ENCODE measurements around the gene SCYGR8.

Gene SCYGR8

GRCh38 chr2:227783404-227784138 lies 37.9 kb downstream of the SCYGR8 start:
- H3K9ac ChIP-seq: no peak overlapping the region
- no peaks in the 10 kb centered on the region for H3K9me3 ChIP-seq (ENCODE audit: control insufficient read depth, low read length)
- TF ChIP-seq, protein P1, sequence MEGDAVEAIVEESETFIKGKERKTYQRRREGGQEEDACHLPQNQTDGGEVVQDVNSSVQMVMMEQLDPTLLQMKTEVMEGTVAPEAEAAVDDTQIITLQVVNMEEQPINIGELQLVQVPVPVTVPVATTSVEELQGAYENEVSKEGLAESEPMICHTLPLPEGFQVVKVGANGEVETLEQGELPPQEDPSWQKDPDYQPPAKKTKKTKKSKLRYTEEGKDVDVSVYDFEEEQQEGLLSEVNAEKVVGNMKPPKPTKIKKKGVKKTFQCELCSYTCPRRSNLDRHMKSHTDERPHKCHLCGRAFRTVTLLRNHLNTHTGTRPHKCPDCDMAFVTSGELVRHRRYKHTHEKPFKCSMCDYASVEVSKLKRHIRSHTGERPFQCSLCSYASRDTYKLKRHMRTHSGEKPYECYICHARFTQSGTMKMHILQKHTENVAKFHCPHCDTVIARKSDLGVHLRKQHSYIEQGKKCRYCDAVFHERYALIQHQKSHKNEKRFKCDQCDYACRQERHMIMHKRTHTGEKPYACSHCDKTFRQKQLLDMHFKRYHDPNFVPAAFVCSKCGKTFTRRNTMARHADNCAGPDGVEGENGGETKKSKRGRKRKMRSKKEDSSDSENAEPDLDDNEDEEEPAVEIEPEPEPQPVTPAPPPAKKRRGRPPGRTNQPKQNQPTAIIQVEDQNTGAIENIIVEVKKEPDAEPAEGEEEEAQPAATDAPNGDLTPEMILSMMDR (IDR thresholded peaks at IDR 0.05): no peak
- H3K27ac ChIP-seq: no peak overlapping the region
- H3K4me2 ChIP-seq (ENCODE audit: low read length): no peak overlapping the region
- no peaks in the 10 kb centered on the region for H3K27me3 ChIP-seq (ENCODE audit: control insufficient read depth, insufficient read depth, low read length)
- no peaks in the 10 kb centered on the region for H3K36me3 ChIP-seq (ENCODE audit: control insufficient read depth, insufficient read depth, low read length)
- no peak overlapping the region for H3K4me3 ChIP-seq (ENCODE audit: low read depth, low read length)
- no peak overlapping the region for H2AFZ ChIP-seq
- H3K79me2 ChIP-seq: no peaks in the 10 kb centered on the region
- no peaks in the 10 kb centered on the region for H3K4me1 ChIP-seq

DNA sequence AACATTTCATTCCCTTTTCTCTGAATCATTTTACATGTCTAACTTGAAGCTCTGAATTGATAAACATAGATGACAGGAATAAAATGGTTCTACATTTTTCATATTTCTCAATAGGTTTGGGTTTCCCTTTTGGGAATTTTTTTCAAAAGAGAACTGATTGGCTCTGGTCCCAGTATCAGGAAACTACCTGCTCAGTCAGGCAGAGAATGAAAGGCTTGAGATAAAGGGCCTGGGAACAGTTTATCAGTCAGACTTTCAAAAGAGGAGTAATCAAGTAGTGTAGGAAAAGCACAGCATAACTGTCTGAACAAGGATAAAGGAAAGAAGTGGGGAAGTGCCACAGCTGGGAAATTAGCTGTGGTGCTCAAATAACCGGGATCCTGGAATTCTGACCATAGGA lies 39.6 kb downstream of the SCYGR8 start:
- Histone ChIP-seq H3K79me2 (no peaks in the 10 kb centered on the region), H3K4me1 (no peaks in the 10 kb centered on the region), H3K27me3 (ENCODE audit: control insufficient read depth, insufficient read depth, low read length) (no peaks in the 10 kb centered on the region), H3K4me2 (ENCODE audit: low read length) (no peak overlapping the region), H3K4me3 (ENCODE audit: low read depth, low read length) (no peak overlapping the region), H3K36me3 (ENCODE audit: control insufficient read depth, insufficient read depth, low read length) (no peaks in the 10 kb centered on the region), H2AFZ (no peak overlapping the region), H3K9me3 (ENCODE audit: control insufficient read depth, low read length) (no peaks in the 10 kb centered on the region), H3K9ac (no peak overlapping the region), H3K27ac (no peak overlapping the region)
- TF ChIP-seq, protein P1 (IDR thresholded peaks at IDR 0.05): no peak

- H3K27ac ChIP-seq: no peak overlapping the region
- H3K36me3 ChIP-seq (ENCODE audit: control insufficient read depth, insufficient read depth, low read length): no peaks in the 10 kb centered on the region
- H3K4me3 ChIP-seq (ENCODE audit: low read depth, low read length): no peak overlapping the region
- TF ChIP-seq, protein P1 (IDR thresholded peaks at IDR 0.05): no peak
- no peaks in the 10 kb centered on the region for H3K79me2 ChIP-seq
- no peak overlapping the region for H3K9ac ChIP-seq
- H3K4me1 ChIP-seq: no peaks in the 10 kb centered on the region
- no peak overlapping the region for H3K4me2 ChIP-seq (ENCODE audit: low read length)
- no peaks in the 10 kb centered on the region for H3K27me3 ChIP-seq (ENCODE audit: control insufficient read depth, insufficient read depth, low read length)
- H3K9me3 ChIP-seq (ENCODE audit: control insufficient read depth, low read length): no peaks in the 10 kb centered on the region
- no peak overlapping the region for H2AFZ ChIP-seq
Observed at GRCh38 chr2:227788561-227789018, 42.9 kb downstream of the SCYGR8 start.

DNA sequence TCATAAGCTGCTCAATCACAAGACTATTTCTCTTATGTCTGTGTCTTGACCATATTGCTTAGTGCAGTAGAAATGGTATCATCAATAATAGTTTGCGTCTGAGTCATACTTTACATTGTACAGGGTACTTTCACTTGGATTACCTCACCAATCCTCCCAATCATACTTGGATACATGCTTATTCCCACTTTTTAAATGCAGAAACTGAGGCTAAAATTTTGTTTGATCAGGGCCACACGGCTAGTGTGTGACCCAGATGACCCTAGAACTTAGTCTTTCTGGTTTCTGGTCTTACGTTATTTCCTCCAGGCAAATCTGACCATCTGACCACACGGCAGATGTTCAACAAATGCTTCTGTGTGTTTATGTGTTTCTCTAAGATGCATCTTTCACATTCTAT lies 44.1 kb downstream of the SCYGR8 start:
- H3K27ac ChIP-seq: no peak overlapping the region
- TF ChIP-seq, protein P1 (IDR thresholded peaks at IDR 0.05): no peak

More for the DNA sequence above, 44.1 kb downstream of the SCYGR8 start:
- Histone ChIP-seq H3K4me1 (no peaks in the 10 kb centered on the region), H3K79me2 (no peaks in the 10 kb centered on the region), H3K4me2 (ENCODE audit: low read length) (no peak overlapping the region), H3K36me3 (ENCODE audit: control insufficient read depth, insufficient read depth, low read length) (no peaks in the 10 kb centered on the region), H3K4me3 (ENCODE audit: low read depth, low read length) (no peak overlapping the region), H3K9ac (no peak overlapping the region), H3K9me3 (ENCODE audit: control insufficient read depth, low read length) (no peaks in the 10 kb centered on the region), H3K27me3 (ENCODE audit: control insufficient read depth, insufficient read depth, low read length) (no peaks in the 10 kb centered on the region), H2AFZ (no peak overlapping the region)

Data from parathyroid adenoma (tissue), 2 donors.